Liver (tissue), 9 donors: Measurements from ENCODE around the gene ARMC9. TPM values are rescaled to one million over a fixed set of nuclear protein-coding genes. Genes with fewer than 3 reads are reported as not detected.

Experiments used
- DNase-seq: peaks from one replicate; pipeline ENCODE4 v3.0.0-alpha.2; 2017; ENCODE audit warnings: low spot score
- H3K27ac ChIP-seq, 2 donors: one replicate each; pipeline ENCODE4 v1.7.0; 2013; ENCODE audit warnings: inconsistent platforms in 2 of 2, low read length in 2 of 2, control low read depth in 1 of 2, low read depth in 1 of 2, mild to moderate bottlenecking in 1 of 2
- H3K27me3 ChIP-seq, 4 donors: one replicate each; pipeline versions ENCODE4 v1.6.1 to v1.7.0; 2013; ENCODE audit warnings: low read length in 3 of 4, inconsistent platforms in 1 of 4, mild to moderate bottlenecking in 1 of 4, moderate library complexity in 1 of 4; ENCODE audit not compliant: control insufficient read depth in 4 of 4, insufficient read depth in 4 of 4
- H3K36me3 ChIP-seq, 4 donors: one replicate each; pipeline versions ENCODE4 v1.6.1 to v1.7.0; 2013; ENCODE audit warnings: low read length in 3 of 4, mild to moderate bottlenecking in 3 of 4, low read depth in 1 of 4, moderate library complexity in 1 of 4; ENCODE audit not compliant: control insufficient read depth in 4 of 4, insufficient read depth in 3 of 4
- H3K4me1 ChIP-seq, 4 donors: one replicate each; pipeline versions ENCODE4 v1.6.1 to v1.7.0; 2013; ENCODE audit warnings: low read length in 3 of 4, mild to moderate bottlenecking in 3 of 4, moderate library complexity in 1 of 4; ENCODE audit not compliant: control insufficient read depth in 4 of 4, insufficient read depth in 4 of 4
- H3K4me3 ChIP-seq, 3 donors: one replicate each; pipeline versions ENCODE4 v1.6.1 to v1.7.0; 2013; ENCODE audit warnings: low read length in 3 of 3, control low read depth in 1 of 3, low read depth in 1 of 3, mild to moderate bottlenecking in 1 of 3
- H3K9ac ChIP-seq, 2 donors: one replicate each; pipeline ENCODE4 v1.7.0; 2013; ENCODE audit warnings: low read length in 2 of 2, mild to moderate bottlenecking in 2 of 2, moderate library complexity in 2 of 2, control low read depth in 1 of 2, low read depth in 1 of 2
- H3K9me3 ChIP-seq, 4 donors: one replicate each; pipeline versions ENCODE4 v1.6.1 to v1.7.0; 2013; ENCODE audit warnings: low read length in 3 of 4; ENCODE audit not compliant: control insufficient read depth in 4 of 4
- ATF3 ChIP-seq: IDR thresholded peaks from 2 replicates; pipeline ENCODE4 v1.6.1; 2016; ENCODE audit warnings: antibody characterized with exemption
- CTCF ChIP-seq: fragments of 150-350 bp; IDR thresholded peaks from 2 replicates; pipeline ENCODE4 v1.5.1; 2017; ENCODE audit warnings: improper control_type of control experiment, low read depth, low read length; ENCODE audit not compliant: missing input control
- EGR1 ChIP-seq, 2 donors: IDR thresholded peaks; 2 replicates each; pipeline ENCODE4 v1.6.1; 2016 to 2018; ENCODE audit warnings: antibody characterized with exemption in 2 of 2, low read depth in 2 of 2
- FOXA1 ChIP-seq: IDR thresholded peaks from 2 replicates; pipeline ENCODE4 v1.6.1; 2016; ENCODE audit warnings: antibody characterized with exemption
- FOXA2 ChIP-seq: IDR thresholded peaks from 2 replicates; pipeline ENCODE4 v1.6.1; 2016; ENCODE audit warnings: antibody characterized with exemption
- GABPA ChIP-seq, 2 donors: IDR thresholded peaks in 1 of 2; conservative IDR thresholded peaks in 1 of 2; 2 replicates each; pipeline ENCODE4 v1.6.1; 2016; ENCODE audit warnings: antibody characterized with exemption in 2 of 2, mild to moderate bottlenecking in 1 of 2, moderate library complexity in 1 of 2
- HNF4A ChIP-seq, 2 donors: conservative IDR thresholded peaks; 2 replicates each; pipeline ENCODE4 v1.6.1; 2016; ENCODE audit warnings: antibody characterized with exemption in 2 of 2, mild to moderate bottlenecking in 2 of 2
- HNF4G ChIP-seq: IDR thresholded peaks from 2 replicates; pipeline ENCODE4 v1.6.1; 2016; ENCODE audit warnings: antibody characterized with exemption
- JUND ChIP-seq, 2 donors: IDR thresholded peaks; 2 replicates each; pipeline ENCODE4 v1.6.1; 2016; ENCODE audit warnings: antibody characterized with exemption in 2 of 2
- NR2F2 ChIP-seq: IDR thresholded peaks from 2 replicates; pipeline ENCODE4 v1.6.1; 2016; ENCODE audit warnings: antibody characterized with exemption
- RAD21 ChIP-seq, 2 donors: IDR thresholded peaks; 2 replicates each; pipeline ENCODE4 v1.6.1; 2016; ENCODE audit warnings: antibody characterized with exemption in 2 of 2, mild to moderate bottlenecking in 2 of 2
- REST ChIP-seq: IDR thresholded peaks from 2 replicates; pipeline ENCODE4 v1.6.1; 2016; ENCODE audit warnings: antibody characterized with exemption, mild to moderate bottlenecking
- RXRA ChIP-seq, 2 donors: IDR thresholded peaks; 2 replicates each; pipeline ENCODE4 v1.6.1; 2017 to 2018; ENCODE audit warnings: antibody characterized with exemption in 2 of 2, mild to moderate bottlenecking in 1 of 2
- SP1 ChIP-seq: IDR thresholded peaks from 2 replicates; pipeline ENCODE4 v1.6.1; 2018; ENCODE audit warnings: antibody characterized with exemption, mild to moderate bottlenecking
- TAF1 ChIP-seq: conservative IDR thresholded peaks from 2 replicates; pipeline ENCODE4 v1.6.1; 2016; ENCODE audit warnings: antibody characterized with exemption, mild to moderate bottlenecking
- YY1 ChIP-seq: IDR thresholded peaks from 2 replicates; pipeline ENCODE4 v1.6.1; 2016; ENCODE audit warnings: antibody characterized with exemption, mild to moderate bottlenecking
- WGBS: extraction: QIAGEN DNeasy Blood & Tissue Kit; methylation state at CpG from one replicate; pipeline ENCODE4 v1.1.7; 2013; 5-methylcytosine and 5-hydroxymethylcytosine counted together
- polyA plus RNA-seq, 2 donors: library from polyadenylated mRNA; stranded (reverse) in 1 of 2; unstranded in 1 of 2; fragments of 200-250 nt in 1 of 2; fragments of >200 nt in 1 of 2; fragmentation: Nextera tagmentation in 1 of 2; extraction: Ambion mirVana in 1 of 2; gene quantifications; one replicate each; pipeline versions ENCODE4 v1.2.1 to v1.2.3, GENCODE V29; 2013 to 2015
- total RNA-seq, 2 donors: library from RNA; depleted of rRNA; stranded (reverse); fragments of >200 nt; gene quantifications; one replicate each; pipeline ENCODE4 v1.2.3, GENCODE V29; 2014
- TF ChIP-seq, protein P1 (sequence below): IDR thresholded peaks from 2 replicates; pipeline ENCODE4 v1.6.1; 2016; ENCODE audit warnings: antibody characterized with exemption
- TF ChIP-seq, protein P2 (sequence below): IDR thresholded peaks from 2 replicates; pipeline ENCODE4 v1.6.1; 2016; ENCODE audit warnings: antibody characterized with exemption
- donor health status: healthy.
- donor health status: healthy.
- donor health status: healthy.
- donor health status: healthy.
- donor health status: healthy.

Gene ARMC9
- total and polyA plus RNA-seq, 4 donors: 1.1 to 2.3 (median 1.8) TPM

- Histone ChIP-seq H3K4me1 (peaks cover 0 to 3% (median 0%) of the 10 kb centered on the region in 4 donors), H3K4me3 (no peak overlapping the region), H3K9me3 (no peaks in the 10 kb centered on the region), H3K36me3 (no peaks in the 10 kb centered on the region), H3K27me3 (no peaks in the 10 kb centered on the region), H3K27ac (no peak overlapping the region), H3K9ac (no peak overlapping the region)
- no peak for TF ChIP-seq RXRA (IDR thresholded peaks at IDR 0.05)
- WGBS: 91% methylated on average over 10 of the region's 10 CpGs
- no peak for DNase-seq
These were observed 161.0 kb downstream of the ARMC9 start for GRCh38 chr2:231359441-231359840.

DNA sequence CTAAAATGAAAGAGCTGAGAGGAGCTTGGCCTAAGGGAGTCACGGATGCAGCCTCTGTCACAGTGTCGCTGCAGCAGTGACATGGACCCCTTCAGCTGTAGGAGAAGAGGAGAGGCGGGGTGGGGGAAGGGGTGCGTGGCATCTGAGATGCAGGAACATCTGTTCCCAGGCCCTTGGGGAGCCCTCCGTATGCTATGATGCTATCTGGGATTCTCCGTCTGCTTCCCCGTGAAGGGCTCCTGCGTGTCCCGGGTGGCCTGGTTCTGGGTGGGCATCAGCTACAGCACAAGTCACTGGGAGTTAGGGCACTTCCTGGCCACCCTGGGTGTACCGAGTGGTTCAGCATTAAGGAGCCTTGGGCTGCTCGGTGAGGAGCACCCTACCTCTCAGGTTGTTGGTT is 161.5 kb downstream of the ARMC9 start:
- 96% methylated on average over 11 of the region's 11 CpGs for WGBS
- DNase-seq: no peak
- H3K9ac ChIP-seq: no peak overlapping the region
- TF ChIP-seq HNF4G (no peak), FOXA2 (no peak), REST (no peak), GABPA (IDR thresholded peaks at IDR 0.05 in 1 of 2, conservative IDR thresholded peaks at IDR 0.05 in 1 of 2) (no peak), JUND (IDR thresholded peaks at IDR 0.05) (no peak), SP1 (no peak), YY1 (no peak), TAF1 (no peak), RXRA (IDR thresholded peaks at IDR 0.05) (no peak), CTCF (no peak), FOXA1 (no peak), RAD21 (IDR thresholded peaks at IDR 0.05) (no peak), ATF3 (no peak), EGR1 (IDR thresholded peaks at IDR 0.05; ENCODE audit: low read depth in 2 of 2) (no peak), HNF4A (conservative IDR thresholded peaks at IDR 0.05) (no peak), NR2F2 (no peak)
- TF ChIP-seq, protein P1, sequence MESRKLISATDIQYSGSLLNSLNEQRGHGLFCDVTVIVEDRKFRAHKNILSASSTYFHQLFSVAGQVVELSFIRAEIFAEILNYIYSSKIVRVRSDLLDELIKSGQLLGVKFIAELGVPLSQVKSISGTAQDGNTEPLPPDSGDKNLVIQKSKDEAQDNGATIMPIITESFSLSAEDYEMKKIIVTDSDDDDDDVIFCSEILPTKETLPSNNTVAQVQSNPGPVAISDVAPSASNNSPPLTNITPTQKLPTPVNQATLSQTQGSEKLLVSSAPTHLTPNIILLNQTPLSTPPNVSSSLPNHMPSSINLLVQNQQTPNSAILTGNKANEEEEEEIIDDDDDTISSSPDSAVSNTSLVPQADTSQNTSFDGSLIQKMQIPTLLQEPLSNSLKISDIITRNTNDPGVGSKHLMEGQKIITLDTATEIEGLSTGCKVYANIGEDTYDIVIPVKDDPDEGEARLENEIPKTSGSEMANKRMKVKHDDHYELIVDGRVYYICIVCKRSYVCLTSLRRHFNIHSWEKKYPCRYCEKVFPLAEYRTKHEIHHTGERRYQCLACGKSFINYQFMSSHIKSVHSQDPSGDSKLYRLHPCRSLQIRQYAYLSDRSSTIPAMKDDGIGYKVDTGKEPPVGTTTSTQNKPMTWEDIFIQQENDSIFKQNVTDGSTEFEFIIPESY: no peak
- TF ChIP-seq, protein P2, sequence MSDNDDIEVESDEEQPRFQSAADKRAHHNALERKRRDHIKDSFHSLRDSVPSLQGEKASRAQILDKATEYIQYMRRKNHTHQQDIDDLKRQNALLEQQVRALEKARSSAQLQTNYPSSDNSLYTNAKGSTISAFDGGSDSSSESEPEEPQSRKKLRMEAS: no peak
- H3K27ac ChIP-seq: no peak overlapping the region
- peaks cover 0 to 3% (median 0%) of the 10 kb centered on the region in 4 donors for H3K4me1 ChIP-seq
- H3K36me3 ChIP-seq: no peaks in the 10 kb centered on the region
- no peaks in the 10 kb centered on the region for H3K27me3 ChIP-seq
- no peaks in the 10 kb centered on the region for H3K9me3 ChIP-seq
- no peak overlapping the region for H3K4me3 ChIP-seq
